NCI-H226 (cell line): ENCODE results near the gene COL23A1.
"Not testable (repeated sequence)": the region's sequence is repeated elsewhere in the genome, so short reads cannot be mapped to it uniquely, and the experiment has no call there.

Experiments
- DNase-seq: peaks from one replicate; pipeline ENCODE4 v3.0.0-alpha.2; 2015

The COL23A1 gene

DNA sequence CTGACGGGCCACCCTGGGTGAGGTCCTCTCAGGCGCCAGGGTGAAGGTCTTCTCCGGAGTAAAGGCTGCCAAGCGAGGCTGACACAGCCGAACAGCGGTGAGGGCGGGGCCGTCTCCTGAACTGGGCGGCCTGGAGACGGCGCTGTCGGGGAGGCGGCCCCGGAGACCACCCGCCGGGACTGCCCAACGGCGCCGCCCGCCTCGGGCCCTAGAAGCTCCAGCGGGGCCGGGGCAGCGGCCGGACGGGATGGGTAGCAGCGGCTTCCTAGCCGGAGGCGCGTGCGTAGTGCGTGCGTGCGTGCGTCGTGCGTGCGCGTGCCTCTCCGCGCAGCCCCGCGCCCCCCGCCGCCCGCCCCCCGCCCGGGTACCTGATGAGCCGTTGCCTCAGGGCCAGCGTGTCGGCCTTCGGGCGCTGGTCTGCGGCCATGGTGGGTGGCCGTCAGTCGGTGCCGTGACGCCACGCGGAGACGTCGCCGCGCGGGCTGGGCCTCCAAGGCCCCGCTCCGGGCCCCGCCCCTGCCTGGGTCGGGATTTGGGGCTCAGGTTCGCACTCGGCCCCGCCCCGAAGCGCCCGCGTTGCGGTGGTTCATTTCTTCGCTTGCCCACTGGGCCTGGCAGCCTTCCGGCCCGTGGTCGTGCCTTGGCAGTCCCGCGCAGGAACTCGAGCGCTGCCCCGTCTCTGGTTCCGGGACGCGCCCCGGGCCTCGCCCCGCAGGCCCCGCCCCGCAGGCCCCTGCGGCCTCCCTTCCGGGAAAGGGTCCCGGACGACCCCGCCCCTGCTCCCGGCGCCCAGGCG lies 357.9 kb downstream of the COL23A1 start, which contains the start of gene PHYKPL:
Gene PHYKPL, minus strand, starts transcription at position 679 of the 796 bp plus-strand sequence. Its CDS starts 252 bp downstream, at position 427.
- peak; percentile 85 for DNase-seq

DNA sequence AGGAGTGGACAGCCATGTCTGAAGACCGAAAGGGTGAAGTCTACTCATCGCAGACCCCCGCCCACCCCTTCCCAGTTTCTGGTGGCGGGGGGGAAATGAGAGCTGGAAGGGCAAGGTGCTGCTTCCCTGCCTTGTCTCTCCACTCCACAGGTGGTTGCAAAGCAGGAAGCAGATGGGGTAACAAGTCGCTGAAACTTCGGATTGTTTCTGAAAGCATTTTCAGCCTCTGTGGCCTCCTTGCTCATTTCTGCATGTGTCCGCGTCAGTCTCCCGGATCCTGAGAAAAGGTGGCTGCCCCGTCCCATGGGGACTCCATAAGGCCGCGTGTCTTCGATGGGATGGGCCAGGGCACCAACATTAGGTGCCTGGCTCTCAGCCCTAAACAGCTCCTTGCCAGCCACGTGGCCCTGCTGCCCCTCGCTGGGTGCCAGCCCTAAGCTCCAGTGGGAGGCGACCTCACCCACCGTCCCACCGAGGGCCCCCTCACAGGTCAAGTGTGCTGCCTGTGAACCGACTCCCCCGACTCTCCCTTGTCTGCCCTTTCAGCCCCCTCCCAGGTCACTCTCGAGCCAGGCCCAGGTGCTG lies 358.6 kb downstream of the COL23A1 start:
- no peak for DNase-seq

DNA sequence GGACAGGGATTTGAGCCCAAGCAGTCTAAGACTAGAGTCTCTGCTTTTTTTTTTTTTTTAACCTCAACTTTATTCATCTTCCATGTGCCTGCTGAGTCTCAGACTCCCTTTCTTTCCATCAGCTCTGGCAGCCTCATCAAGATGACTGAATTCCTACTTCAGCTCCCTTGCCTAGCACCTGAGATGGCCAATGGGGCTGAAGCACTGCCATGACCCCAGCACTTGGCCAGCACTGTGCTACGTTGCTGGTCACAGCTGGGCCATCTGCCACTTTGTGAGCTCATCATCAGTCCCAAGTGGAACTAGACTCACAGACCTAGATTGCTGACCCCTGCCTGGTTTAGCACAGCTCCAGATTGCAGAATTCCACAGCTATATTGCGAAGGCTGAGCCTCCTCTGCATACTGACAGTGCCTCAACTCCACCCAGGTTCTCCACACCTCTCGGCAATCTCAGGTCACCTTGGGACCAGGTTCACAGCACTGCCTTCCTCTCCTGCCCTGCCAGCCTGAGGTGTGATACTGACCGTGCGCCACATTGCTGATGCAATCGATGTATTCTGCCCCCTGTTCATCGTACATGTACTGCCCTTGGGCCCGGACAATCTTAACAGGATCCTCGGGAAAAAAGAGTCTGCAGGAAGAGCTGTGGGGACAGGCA lies 359.2 kb downstream of the COL23A1 start:
- DNase-seq, result no peak

DNA sequence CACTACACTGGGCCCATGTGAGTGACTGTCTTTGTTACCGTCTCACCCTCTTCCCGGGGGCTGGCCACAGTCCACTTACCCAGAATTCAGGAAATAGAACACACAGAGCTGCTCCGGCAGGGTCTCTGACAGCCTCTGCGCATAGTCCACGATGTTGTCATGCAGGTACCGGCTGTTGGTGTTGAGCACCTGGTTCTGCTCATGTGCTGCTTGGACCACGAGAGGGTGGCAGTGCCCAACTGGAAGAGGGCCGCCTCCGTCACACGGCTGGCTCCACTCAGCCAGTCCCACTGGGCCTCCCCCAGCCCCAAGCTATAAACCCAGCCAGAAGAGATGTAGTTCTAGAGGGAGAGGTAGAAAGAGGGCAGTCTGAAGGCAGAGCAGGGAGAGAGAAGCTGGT lies 360.3 kb downstream of the COL23A1 start:
- no peak for DNase-seq

DNA sequence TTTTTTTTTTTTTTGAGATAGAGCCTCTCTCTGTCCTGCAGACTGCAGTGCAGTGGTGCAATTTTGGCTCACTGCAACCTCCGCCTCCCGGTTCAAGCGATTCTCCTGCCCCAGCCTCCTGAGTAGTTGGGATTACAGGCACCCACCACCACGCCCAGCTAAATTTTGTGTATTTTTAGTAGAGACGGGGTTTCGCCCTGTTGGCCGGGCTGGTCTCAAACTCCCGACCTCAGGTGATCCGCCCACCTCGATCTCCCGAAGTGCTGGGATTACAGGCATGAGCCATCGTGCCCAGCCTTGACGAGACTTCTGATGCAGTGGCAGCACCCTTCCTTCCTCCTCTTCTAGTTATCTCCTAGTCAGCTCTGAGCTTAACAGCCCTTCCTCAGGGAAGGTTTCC lies 361.1 kb downstream of the COL23A1 start:
- not testable (repeated sequence) for DNase-seq

DNA sequence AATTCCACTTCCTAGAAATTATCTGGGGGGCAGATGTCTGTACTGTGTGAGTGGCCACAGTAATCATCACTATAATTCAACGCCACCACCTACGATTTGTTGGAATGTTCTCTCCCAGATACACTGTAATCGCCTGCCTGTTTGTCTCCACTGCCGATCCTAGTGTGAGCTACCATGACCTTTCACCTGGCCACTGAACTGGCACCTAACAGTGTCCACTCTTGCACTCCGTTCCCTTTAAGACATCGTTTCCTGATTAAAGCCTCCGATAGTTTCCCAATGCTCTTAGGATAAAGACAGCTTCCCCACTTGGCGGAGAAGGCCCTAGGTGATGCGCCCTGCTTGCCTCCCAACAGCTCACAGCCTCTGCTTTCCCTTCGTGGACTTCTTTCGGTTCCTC lies 361.6 kb downstream of the COL23A1 start:
- no peak for DNase-seq

DNA sequence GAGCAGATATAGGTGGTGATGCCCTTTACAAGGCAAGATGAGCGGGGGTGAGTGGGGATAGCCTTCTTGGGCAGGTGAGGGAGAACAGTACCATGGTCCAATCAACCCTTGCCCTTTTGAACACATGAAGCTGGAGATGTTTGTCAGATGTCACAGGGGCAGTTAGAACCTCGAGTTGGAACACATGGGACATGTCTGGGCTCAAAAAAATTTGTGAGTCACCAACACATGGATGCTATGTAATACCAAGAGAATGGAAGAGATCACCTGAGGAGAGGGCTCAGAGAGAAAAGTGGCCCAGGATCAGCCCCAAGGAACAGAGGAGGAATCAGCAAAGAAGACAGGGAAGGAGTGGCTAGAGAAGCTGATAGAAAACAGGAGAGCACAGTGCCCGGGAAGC lies 362.3 kb downstream of the COL23A1 start:
- DNase-seq, result no peak

DNA sequence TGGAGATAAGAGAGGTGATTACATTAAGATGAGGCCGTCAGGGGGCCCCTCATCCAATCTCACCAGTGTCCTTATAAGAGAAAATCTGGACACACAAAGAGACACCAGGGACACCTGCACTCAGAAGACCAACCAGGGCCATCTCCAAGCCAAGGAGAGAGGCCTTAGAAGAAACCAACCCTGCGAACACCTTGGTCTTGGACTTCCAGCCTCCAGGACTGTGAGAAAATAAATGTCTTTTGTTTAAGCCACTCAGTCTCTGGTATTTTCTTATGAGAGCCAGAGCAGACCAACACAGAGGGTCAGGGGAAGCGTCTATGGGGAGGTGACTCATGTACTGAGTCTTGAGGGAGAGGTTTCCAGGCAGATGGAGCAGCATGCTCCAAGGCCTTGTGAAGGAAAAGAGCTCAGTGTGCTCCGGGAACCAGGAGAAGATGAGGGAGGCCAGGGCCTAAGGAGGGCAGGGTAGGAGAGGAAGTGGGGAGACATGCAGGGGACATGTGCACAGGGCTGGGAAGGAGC lies 363.0 kb downstream of the COL23A1 start:
- DNase-seq, result no peak

DNA sequence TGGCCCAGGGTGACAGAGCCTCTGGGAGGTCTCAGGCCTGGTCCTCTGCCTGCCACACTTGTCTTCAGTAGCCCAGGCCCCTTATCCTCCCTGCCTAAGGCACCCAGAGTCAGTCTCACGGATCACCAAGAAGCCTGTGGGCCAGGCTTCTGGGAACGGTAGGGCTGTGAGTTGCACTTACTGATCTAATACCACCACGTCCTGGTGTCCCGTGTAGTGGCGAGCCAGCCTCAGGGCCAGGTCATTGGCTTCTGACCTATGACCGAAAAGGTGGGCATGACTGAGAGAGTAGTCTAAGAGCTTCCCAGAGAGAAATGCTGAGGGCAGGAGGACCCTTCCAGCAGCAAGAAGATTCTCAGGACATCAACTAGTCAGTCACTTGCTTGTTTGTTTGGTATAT lies 365.0 kb downstream of the COL23A1 start:
- DNase-seq, result no peak

DNA sequence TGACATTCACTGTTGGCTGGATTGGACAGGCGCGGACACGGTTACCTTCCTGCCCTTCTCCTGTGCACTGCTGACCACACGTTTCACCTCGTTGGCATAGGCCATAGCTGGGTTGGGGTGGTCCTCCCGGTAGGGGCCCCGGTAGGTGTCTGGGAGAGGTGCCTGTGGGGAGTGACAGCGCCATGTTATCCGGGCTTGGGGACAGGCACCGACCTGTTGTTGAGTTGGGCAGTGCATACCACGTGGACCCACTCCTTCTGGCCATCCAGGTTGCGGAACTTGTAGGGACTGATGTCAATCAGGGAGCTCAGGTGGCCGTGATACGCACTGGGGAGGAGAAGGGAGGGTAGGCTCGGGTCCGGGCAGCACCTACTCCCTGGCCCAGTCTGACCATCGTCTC lies 365.8 kb downstream of the COL23A1 start:
- no peak for DNase-seq

DNA sequence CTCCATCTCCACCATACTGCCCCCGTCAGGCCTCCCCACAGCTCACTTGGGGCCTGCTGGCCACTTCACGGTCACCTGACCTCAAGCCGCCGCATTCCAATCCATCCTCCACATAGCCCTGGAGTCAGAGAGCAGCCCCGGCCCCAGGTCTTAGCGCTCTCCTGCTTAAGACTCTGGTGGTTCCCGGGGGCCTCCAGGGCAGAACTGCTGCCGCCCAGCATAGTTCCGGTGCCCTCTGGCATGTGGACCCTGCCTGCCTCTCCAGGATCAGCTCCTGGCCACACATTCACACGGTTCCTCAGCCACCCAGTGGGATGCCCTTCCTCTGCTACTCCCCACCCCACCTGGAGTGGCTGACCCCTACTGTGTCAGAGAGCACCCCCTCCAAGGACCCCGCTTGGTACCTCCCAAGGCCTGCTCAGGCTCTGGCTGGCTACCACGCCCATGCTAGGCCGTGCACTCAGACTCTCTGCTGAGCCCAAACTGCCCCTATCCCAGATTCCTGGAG lies 366.3 kb downstream of the COL23A1 start:
- DNase-seq, result no peak

DNA sequence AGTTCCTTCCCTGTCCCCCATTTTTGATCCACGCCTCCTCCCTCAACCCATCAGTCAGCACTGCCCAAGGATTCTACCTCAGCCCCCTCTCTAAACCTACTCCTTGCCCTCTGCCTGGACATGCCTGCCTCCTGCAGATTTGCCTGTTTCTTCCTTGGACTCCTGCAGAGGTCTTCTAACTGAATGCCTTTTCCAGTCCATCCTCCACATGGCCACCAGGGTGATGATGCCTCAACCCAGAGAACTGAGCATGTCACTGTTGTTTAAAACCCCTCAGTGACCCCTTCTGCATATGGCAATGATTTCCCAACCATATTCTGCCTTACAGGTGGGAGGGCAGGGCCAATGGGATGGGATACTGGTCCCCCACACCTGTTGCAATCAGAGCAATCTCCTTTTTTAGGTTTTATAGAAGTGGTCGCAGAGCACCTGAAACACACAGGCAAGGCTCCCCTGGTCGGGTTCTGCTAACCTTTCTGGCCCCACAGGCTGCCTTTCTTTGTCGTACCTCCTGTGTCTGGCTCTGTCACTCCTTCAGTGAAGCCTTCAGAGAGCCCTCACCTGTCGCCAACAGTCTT lies 366.9 kb downstream of the COL23A1 start:
- DNase-seq, result no peak

DNA sequence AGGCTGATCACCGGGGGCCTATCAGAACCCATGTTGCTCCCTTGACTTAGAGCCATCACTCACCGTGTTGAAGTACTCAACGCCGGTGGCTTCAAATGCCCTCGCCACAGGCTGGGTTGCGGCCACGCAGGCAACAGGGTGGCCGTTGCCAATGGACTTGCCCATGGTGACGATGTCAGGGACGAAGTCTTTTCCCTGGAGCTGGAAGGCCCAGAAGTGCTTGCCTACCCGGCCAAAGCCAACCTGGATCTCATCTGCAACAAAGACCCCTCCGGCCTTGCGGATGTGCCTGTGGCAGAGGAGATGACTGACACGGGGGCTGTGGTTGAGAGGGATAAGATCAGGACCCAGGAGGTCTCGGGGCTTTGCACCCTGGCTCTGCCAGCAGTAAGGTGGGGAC lies 367.9 kb downstream of the COL23A1 start:
- DNase-seq, result no peak

DNA sequence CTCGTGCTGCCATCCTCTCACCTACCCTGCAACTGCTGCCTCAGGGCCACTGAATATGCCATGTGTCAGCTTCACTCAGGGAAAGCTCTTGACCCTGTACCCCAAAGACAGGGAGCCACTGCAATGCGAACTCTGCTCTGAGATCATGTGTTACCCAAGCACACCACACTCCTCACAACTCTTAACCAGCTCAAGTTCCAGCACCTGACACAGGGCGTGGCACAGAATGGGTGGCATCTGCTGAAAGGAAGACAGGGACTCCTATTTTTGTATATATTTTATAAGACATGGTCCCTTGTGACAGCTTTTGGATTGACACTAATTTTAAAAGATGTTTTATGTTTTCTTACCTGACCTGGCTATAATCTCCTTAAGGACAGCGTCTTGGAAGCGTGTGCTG lies 368.3 kb downstream of the COL23A1 start:
- DNase-seq, result no peak

DNA sequence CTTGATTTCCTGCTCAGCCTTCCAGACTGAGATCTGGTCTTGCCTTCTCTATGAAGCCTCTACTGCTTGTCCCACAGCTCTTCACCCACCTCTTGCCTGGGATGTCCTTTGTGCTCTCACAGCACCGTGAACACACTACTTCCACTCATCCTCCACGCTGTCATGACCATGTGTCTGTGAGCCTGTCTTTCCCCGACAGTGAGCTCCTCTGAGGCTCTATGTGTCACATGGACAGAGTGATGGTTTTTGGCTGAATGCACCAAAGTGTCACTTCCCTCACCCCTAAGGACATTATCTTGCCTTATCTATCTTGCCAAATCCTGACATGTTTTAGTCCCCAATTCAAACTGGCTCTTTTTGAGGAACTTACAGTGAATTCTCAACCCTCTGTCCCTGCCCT lies 368.9 kb downstream of the COL23A1 start:
- DNase-seq, result no peak

DNA sequence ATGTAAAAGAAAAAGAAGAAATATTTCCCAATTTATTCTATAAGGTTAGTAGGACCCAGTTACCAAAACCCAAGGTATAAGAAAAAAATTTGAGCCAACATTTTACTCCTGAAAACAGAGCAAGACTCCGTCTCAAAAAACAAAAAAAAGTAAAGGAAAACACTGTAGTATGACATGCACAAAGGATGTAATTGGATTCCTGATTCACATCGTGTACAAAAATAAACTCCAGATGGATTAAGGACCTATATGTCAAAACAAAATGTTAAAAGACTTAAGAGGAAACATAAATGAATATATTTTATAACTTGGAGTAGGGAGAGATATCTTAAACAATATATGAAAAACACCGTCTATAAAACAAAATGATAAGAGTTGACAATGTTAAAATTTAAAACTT lies 371.4 kb downstream of the COL23A1 start:
- no peak for DNase-seq

DNA sequence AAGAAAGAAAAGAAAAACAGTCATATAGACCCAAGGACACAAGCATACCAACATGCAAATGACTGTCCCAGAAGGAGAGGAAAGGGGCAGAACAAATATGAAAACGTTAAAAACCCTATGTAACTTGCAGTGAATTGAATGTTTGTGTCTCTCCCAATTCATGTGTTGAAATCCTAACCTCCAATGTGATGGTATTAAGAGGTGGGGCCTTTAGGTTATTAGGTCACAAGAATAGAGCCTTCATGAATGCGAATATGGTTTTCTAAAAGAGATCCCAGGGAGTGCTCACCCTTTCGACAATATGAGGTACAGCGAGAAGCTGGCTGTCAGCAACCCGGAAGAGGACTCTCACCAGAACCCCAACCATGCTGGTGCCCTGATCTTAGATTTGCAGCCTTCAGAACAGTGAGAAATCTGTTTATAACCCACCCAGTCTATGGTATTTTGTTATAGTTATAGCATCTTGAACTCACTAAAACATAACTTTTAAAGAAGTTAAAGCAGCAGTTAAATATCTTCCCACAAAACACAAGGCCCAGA lies 371.9 kb downstream of the COL23A1 start:
- DNase-seq, result no peak

DNA sequence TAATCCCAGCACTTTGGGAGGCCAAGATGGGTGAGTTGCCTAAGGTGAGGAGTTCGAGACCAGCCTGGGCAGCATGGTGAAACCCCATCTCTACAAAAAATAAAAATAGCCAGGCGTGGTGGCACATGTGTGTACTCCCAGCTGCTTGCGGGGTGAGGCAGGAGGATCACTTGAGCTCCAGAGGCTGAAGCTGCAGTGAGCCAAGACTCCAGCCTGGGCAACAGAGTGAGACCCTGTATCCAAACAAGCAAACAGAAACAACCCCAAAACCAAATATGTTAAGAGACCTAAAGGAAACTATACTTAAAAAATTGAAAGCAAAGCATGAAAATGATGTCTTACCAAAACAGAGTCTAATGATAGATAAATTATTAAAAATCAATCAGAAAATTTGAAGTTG lies 373.4 kb downstream of the COL23A1 start:
- DNase-seq, result no peak

DNA sequence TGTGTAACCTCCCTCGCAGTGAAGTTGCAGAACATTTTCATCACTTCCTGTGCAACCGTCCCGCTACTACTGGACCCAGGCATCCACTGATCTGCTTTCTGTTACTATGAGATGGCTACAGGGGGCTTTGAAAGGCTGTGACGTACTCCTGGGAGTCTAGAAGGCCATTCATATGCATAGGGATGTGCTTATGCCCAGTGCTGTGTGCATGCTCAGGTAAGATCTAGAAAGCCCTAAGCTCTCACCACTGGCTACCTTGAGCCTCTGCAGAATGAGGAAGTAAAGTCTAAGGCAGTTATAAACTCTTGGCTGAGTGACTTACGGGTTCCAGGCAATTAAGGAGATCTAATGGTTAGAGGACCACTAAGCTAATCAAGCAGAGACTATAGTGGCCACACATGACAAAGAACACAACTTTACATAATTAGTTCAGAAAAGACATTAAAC lies 374.1 kb downstream of the COL23A1 start:
- no peak for DNase-seq

DNA sequence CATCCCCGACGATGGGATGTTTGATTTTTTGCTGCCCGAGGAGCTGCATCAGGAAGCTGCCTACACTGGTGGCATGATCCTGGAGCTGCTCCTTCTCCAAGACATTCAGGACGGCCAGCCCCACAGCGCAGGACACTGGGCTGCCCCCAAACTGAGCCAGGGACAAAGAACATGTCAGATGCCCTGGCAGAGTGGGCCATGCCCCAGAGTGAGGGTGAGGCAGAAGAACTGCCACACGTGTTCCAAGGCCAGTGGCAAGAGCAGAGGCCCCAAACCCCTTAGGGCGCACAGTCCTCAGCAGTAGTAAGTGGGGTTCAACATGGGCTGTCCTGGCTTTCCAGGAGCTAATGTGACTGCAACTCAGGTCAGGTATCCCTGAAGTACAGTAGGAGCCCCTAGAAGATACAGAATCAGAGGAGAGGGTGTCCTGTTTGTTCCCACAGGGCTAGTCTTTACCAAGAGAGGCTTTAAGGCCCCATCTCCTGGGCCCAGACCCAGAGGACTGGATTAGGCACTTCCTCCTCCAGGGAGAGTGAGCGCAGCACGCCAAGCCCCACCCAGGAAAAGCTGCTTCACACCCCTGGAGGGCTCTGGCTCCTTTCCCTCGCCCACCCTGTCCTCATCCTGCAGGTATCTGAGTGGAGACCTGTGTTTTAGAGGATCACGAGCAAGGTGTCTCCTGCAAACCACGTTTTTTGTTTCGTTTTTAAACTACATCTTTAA lies 374.8 kb downstream of the COL23A1 start:
- no peak for DNase-seq

DNA sequence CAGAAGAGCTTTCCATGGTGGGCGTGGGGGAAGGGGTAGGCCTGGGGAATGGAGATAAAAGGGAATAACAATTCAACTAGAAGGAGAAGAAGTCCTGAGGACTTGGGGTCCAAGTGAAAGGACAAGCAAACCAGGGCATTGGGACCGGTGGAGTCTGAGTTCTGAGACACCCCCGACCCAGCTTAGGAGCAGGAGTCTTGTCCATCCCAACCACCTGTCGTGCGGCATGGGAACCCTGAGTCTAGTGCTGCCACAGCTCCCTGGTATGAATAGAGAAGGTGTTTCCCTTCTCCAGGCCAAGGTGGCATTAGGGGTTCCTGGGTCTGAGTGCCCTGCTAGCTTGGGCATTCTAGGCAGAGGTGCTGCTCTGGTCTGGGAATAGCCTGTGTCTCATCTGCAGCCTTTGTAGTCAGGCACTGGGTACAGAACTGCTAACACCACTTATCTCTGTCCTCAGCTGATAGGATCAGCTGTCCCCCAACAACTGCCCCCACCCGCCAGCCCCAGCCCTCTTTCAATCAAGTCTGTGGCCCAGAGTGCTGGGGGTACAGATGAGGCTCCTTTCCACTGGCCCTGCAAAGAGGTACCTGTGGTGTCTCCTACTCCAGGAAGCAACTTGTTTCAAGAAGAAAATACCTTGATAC lies 375.9 kb downstream of the COL23A1 start:
- no peak for DNase-seq

DNA sequence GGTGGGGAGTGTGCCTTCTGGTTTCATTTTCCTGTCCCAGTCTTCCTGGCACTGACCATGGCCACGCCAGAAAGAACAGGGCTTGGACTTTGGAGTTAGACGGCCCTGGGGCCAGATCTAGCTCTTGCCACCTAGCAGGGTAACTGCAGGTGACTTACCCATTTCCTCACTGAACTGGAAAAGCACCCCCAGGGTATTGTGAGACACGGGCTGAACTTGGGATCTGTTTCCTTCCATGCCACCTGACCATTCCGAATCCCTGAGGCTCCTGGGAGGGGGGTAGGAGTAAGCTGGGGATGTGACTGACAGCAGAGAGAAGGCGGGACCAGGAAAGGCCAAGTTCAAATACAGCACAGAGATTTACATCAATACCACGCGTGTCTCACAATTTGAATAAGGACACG lies 376.4 kb downstream of the COL23A1 start:
- DNase-seq, result no peak
